CD4-positive, CD25-positive, alpha-beta regulatory T cell (primary cell): ENCODE measurements around the gene IL1RAPL1. TPM values are rescaled to one million over a fixed set of nuclear protein-coding genes. Genes with fewer than 3 reads are reported as not detected.

Experiments
- ATAC-seq, 2 donors: fragments of 150-1000 bp; cut with Tn5 transposase; one replicate each; pipeline ENCODE4 v1.10.0; 2021; ENCODE audit warnings: low read depth in 2 of 2, moderate number of reproducible peaks in 2 of 2, moderate library complexity in 1 of 2
- DNase-seq, 3 donors: peaks; one replicate each; pipeline versions ENCODE4 v3.0.0 to v3.0.0-alpha.2; 2012 to 2022; ENCODE audit warnings: mixed read lengths in 1 of 3
- H3K27ac ChIP-seq: one replicate; pipeline ENCODE4 v1.7.0; 2013; ENCODE audit warnings: mild to moderate bottlenecking, low read length; ENCODE audit not compliant: insufficient read depth, poor library complexity, severe bottlenecking
- H3K27me3 ChIP-seq: one replicate; pipeline ENCODE4 v1.7.0; 2013; ENCODE audit warnings: low read length; ENCODE audit not compliant: control insufficient read depth, insufficient read depth
- H3K36me3 ChIP-seq: one replicate; pipeline ENCODE4 v1.7.0; 2013; ENCODE audit warnings: mild to moderate bottlenecking, low read length, moderate library complexity; ENCODE audit not compliant: control insufficient read depth, insufficient read depth
- H3K4me1 ChIP-seq: 2 replicates; pipeline ENCODE4 v1.7.0; 2013; ENCODE audit warnings: mild to moderate bottlenecking, low read length; ENCODE audit not compliant: insufficient read depth, control insufficient read depth, poor library complexity, severe bottlenecking
- H3K4me3 ChIP-seq: one replicate; pipeline ENCODE4 v1.7.0; 2013; ENCODE audit warnings: low read depth, mild to moderate bottlenecking, low read length, moderate library complexity
- H3K9me3 ChIP-seq, 2 experiments: 1 replicate in 1 of 2; 2 replicates in 1 of 2; pipeline ENCODE4 v1.7.0; 2013; ENCODE audit warnings: low read length in 2 of 2, mild to moderate bottlenecking in 1 of 2, moderate library complexity in 1 of 2; ENCODE audit not compliant: control insufficient read depth in 2 of 2
- H3K27ac Mint-ChIP-seq, 3 donors: one replicate each; pipeline ENCODE4 v1.8.0; 2020 to 2022; ENCODE audit warnings: mild to moderate bottlenecking in 3 of 3, mixed read lengths in 3 of 3, moderate library complexity in 2 of 3
- H3K27me3 Mint-ChIP-seq: one replicate; pipeline ENCODE4 v1.8.0; 2022; ENCODE audit warnings: mild to moderate bottlenecking, mixed read lengths
- H3K36me3 Mint-ChIP-seq: one replicate; pipeline ENCODE4 v1.8.0; 2020; ENCODE audit warnings: mixed read lengths
- H3K4me1 Mint-ChIP-seq, 4 donors: one replicate each; pipeline ENCODE4 v1.8.0; 2020 to 2022; ENCODE audit warnings: mixed read lengths in 4 of 4, mild to moderate bottlenecking in 1 of 4
- H3K4me3 Mint-ChIP-seq, 4 donors: one replicate each; pipeline ENCODE4 v1.8.0; 2020 to 2022; ENCODE audit warnings: mild to moderate bottlenecking in 4 of 4, mixed read lengths in 4 of 4, moderate library complexity in 3 of 4
- H3K9me3 Mint-ChIP-seq, 7 donors: one replicate each; pipeline ENCODE4 v1.8.0; 2020 to 2022; ENCODE audit warnings: mixed read lengths in 7 of 7, mild to moderate bottlenecking in 3 of 7, moderate library complexity in 2 of 7
- polyA plus RNA-seq, 4 donors: library from polyadenylated mRNA; unstranded; fragments of 300-500 nt; fragmentation: Illumina TruSeq; gene quantifications; one replicate each; pipeline ENCODE4 v1.2.3, GENCODE V29; 2021
- total RNA-seq: library from RNA; stranded (reverse); gene quantifications from one replicate; pipeline ENCODE4 v1.2.3, GENCODE V29; 2022

Gene IL1RAPL1
- total and polyA plus RNA-seq, 5 donors from 2014 or later: not detected

DNA sequence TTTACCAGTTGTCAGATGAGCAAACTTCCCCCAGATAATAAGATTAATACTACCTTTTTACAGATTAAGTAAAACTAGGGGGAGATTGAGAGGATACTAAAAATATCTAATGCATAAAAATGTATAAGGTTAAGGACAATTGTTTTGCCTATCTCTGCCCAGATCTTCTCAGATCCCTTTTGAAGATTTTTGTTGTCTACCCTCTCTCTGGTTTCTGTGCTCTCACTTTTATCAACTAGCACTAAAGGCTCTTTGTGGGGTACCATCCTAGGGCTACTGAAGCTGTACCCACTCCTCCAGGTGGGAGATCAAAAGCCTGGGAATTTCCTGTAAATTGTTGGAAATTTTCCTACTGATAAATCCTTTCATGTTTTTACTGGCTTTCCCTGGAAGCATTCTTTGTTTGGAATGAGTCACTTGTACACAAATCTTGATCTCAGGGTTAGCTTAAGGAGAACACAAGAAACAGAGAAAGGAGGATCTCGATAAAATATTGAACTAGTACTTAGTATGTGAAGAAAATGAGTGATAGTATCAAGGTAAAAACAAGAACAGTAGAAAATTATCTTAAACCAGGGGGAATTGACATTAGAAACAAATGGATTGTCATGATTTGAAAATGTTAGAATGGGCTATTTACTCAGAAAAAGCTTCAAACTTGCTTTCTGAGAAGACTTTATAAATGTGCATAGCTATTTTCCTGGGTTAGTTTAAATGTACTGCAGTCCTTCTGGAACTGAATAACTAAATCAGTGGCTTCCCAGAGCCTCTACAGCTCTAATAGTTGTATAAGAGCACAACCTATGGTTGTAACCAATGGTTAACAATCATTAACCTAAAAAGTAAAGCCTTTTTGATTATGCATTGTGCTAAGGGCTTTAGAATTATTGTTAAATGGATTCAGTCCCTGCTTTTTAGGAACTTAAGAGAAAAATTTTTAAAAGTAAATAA, 948.2 kb downstream of the IL1RAPL1 start:
- Histone ChIP-seq H3K9me3 (peaks cover 0 to 4% of the 10 kb centered on the region in 2 experiments), H3K36me3 (no peaks in the 10 kb centered on the region), H3K27me3 (no peaks in the 10 kb centered on the region), H3K4me1 (no peaks in the 10 kb centered on the region), H3K27ac (no peak overlapping the region), H3K4me3 (no peak overlapping the region)
- Mint-ChIP-seq H3K27ac (no peak overlapping the region), H3K4me1 (no peaks in the 10 kb centered on the region), H3K36me3 (no peaks in the 10 kb centered on the region), H3K27me3 (no peaks in the 10 kb centered on the region), H3K4me3 (no peak overlapping the region), H3K9me3 (peaks cover 0 to 5% (median 0%) of the 10 kb centered on the region in 7 donors)
- DNase-seq (no peak), ATAC-seq (no peak)

- Histone ChIP-seq H3K27ac (no peak overlapping the region), H3K9me3 (no peaks in the 10 kb centered on the region), H3K4me1 (no peaks in the 10 kb centered on the region), H3K36me3 (no peaks in the 10 kb centered on the region), H3K4me3 (no peak overlapping the region), H3K27me3 (no peaks in the 10 kb centered on the region)
- ATAC-seq (no peak), DNase-seq (no peak)
- no peaks in the 10 kb centered on the region for H3K4me1 Mint-ChIP-seq
- H3K4me3 Mint-ChIP-seq: no peak overlapping the region
- H3K27me3 Mint-ChIP-seq: no peaks in the 10 kb centered on the region
- no peaks in the 10 kb centered on the region for H3K36me3 Mint-ChIP-seq
- H3K9me3 Mint-ChIP-seq: peaks cover 0 to 10% (median 0%) of the 10 kb centered on the region in 7 donors
- no peak overlapping the region for H3K27ac Mint-ChIP-seq
These were observed 953.8 kb downstream of the IL1RAPL1 start for GRCh38 chrX:29541038-29541437.

- no peak for DNase-seq
- H3K4me3 Mint-ChIP-seq: no peak overlapping the region
- Histone ChIP-seq H3K4me3 (no peak overlapping the region), H3K36me3 (no peaks in the 10 kb centered on the region), H3K27ac (no peak overlapping the region), H3K9me3 (no peaks in the 10 kb centered on the region), H3K4me1 (no peaks in the 10 kb centered on the region), H3K27me3 (no peaks in the 10 kb centered on the region)
- peaks cover 0 to 7% (median 0%) of the 10 kb centered on the region in 7 donors for H3K9me3 Mint-ChIP-seq
- H3K4me1 Mint-ChIP-seq: no peaks in the 10 kb centered on the region
- no peak for ATAC-seq
- no peak overlapping the region for H3K27ac Mint-ChIP-seq
- H3K27me3 Mint-ChIP-seq: no peaks in the 10 kb centered on the region
- H3K36me3 Mint-ChIP-seq: no peaks in the 10 kb centered on the region
These were observed 954.9 kb downstream of the IL1RAPL1 start for GRCh38 chrX:29542152-29542551.

DNA sequence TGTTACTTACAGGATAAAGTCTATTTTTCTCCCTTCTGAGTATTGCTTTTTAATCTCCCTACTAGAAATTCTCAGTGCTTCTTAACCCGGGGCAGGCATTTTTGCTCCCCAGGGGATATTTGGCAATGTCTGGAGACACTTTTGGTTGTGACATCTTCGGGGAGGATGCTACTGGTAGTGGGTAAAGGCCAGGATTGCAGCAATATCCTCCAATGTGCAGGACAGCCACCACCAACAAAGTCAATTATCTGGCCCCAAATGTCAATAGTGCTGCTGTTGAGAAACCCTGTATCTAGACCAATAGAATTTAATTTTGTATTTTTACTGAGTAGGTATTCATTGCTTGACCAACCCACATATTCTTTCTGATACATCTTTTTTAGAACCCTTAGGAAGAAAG, 958.6 kb downstream of the IL1RAPL1 start:
- H3K4me1 ChIP-seq: no peaks in the 10 kb centered on the region
- Mint-ChIP-seq H3K27me3 (no peaks in the 10 kb centered on the region), H3K36me3 (no peaks in the 10 kb centered on the region), H3K4me3 (no peak overlapping the region), H3K4me1 (no peaks in the 10 kb centered on the region), H3K9me3 (peaks cover 0 to 8% (median 0%) of the 10 kb centered on the region in 7 donors), H3K27ac (no peak overlapping the region)
- no peak overlapping the region for H3K27ac ChIP-seq
- no peaks in the 10 kb centered on the region for H3K36me3 ChIP-seq
- no peaks in the 10 kb centered on the region for H3K27me3 ChIP-seq
- H3K4me3 ChIP-seq: no peak overlapping the region
- DNase-seq (no peak), ATAC-seq (no peak)
- H3K9me3 ChIP-seq: no peaks in the 10 kb centered on the region

DNA sequence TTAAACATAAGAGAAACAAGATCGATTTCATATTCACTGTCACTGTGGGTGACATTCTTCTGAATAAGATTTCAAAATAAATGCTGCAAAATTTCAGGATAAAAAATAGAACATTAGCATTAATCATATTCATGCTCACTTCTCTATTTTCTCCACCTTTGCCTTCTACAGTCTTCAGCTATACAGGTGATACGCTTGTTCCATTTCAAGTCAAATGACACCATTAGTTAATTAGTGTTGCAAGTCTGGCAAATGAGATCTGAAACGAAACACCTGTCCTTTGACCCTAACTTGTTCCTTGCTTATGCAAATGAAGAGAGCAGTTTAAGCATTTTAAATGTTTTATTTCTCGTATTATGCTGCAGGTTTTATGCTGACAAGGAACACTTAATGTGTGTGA, 960.6 kb downstream of the IL1RAPL1 start:
- Mint-ChIP-seq H3K27me3 (no peaks in the 10 kb centered on the region), H3K36me3 (no peaks in the 10 kb centered on the region), H3K4me1 (no peaks in the 10 kb centered on the region), H3K9me3 (peaks cover 0 to 8% (median 0%) of the 10 kb centered on the region in 7 donors), H3K4me3 (no peak overlapping the region), H3K27ac (no peak overlapping the region)
- Histone ChIP-seq H3K36me3 (no peaks in the 10 kb centered on the region), H3K4me1 (no peaks in the 10 kb centered on the region), H3K4me3 (no peak overlapping the region), H3K27ac (no peak overlapping the region), H3K27me3 (no peaks in the 10 kb centered on the region), H3K9me3 (no peaks in the 10 kb centered on the region)
- ATAC-seq (no peak), DNase-seq (no peak)

DNA sequence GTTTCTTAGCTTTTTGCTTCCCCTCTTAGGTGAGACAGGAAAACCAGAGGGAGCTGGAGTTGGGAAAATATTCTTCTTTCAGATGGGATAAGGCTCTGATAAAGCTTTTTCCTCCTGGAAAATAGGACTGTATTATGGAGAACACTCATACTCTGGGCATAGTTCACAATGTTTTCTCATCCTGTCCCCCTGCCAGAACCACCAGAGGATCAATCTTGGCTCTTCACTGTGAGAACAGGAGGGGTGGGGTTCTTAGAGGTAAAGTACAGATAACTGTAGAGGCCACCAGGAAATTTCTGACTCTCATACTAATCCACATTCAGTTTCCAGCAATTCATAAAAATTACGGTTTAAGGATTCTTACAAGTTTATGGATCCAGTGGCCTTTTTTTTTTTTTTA, 966.3 kb downstream of the IL1RAPL1 start:
- no peak overlapping the region for H3K4me3 Mint-ChIP-seq
- H3K27ac Mint-ChIP-seq: no peak overlapping the region
- peaks cover 0 to 8% (median 4%) of the 10 kb centered on the region in 7 donors for H3K9me3 Mint-ChIP-seq
- H3K36me3 Mint-ChIP-seq: no peaks in the 10 kb centered on the region
- H3K4me3 ChIP-seq: no peak overlapping the region
- H3K36me3 ChIP-seq: no peaks in the 10 kb centered on the region
- H3K4me1 ChIP-seq: no peaks in the 10 kb centered on the region
- no peaks in the 10 kb centered on the region for H3K9me3 ChIP-seq
- DNase-seq (no peak), ATAC-seq (no peak)
- H3K4me1 Mint-ChIP-seq: no peaks in the 10 kb centered on the region
- H3K27me3 ChIP-seq: no peaks in the 10 kb centered on the region
- no peaks in the 10 kb centered on the region for H3K27me3 Mint-ChIP-seq
- no peak overlapping the region for H3K27ac ChIP-seq

DNA sequence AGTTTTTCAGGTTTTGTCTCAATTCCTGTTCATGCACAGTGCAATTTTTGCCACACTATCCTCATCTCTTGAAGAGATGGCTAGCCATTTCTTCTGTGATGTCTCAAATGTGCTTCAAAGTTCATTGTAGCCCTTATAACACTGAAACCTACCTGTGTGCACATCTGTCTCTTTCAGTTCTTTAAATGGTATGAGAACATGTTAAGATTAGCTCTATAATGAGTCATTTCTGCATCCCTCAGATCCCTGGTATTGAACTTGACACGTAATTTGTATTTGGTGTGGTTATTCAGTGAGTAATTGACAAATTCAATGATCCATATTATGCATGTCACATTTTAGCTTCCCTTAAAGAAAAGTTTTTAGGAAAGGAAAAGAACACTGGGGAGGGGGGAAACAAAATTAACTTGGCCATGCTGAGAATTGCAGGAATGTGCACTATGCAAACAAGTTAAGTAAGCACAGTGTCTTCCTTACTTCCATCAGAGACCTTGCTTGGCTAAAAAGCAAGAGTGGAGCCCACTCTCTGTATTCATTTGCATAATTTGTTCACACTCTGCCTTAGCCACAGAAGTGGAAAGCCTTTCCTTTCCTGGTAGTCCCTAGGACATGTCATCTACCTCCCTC, 968.3 kb downstream of the IL1RAPL1 start:
- Mint-ChIP-seq H3K9me3 (peaks cover 0 to 9% (median 6%) of the 10 kb centered on the region in 7 donors), H3K27ac (no peak overlapping the region), H3K27me3 (no peaks in the 10 kb centered on the region), H3K36me3 (no peaks in the 10 kb centered on the region), H3K4me3 (no peak overlapping the region), H3K4me1 (no peaks in the 10 kb centered on the region)
- Histone ChIP-seq H3K36me3 (no peaks in the 10 kb centered on the region), H3K27ac (no peak overlapping the region), H3K27me3 (no peaks in the 10 kb centered on the region), H3K9me3 (no peaks in the 10 kb centered on the region), H3K4me1 (no peaks in the 10 kb centered on the region), H3K4me3 (no peak overlapping the region)
- ATAC-seq (no peak), DNase-seq (no peak)
